ENCODE data around the gene SEMA6B. TPM values are rescaled to one million over a fixed set of nuclear protein-coding genes. Genes with fewer than 3 reads are reported as not detected.

Gene SEMA6B
- total and polyA plus RNA-seq, 7 experiments from 2014 or later = 0.22 to 2.4 (median 2.1) TPM; not detected in 2

GRCh38 chr19:4512070-4512469 lies 47.4 kb downstream of the SEMA6B start:
- Histone ChIP-seq H3K27ac (ENCODE audit: low read depth, low read length) (no peak overlapping the region), H3K9me3 (ENCODE audit: control insufficient read depth in 2 of 3, low read length in 3 of 3) (no peaks in the 10 kb centered on the region), H3K27me3 (ENCODE audit: control insufficient read depth in 2 of 2, insufficient read depth in 2 of 2, low read length in 2 of 2) (no peaks in the 10 kb centered on the region), H3K4me1 (ENCODE audit: control insufficient read depth in 2 of 2, insufficient read depth in 2 of 2, low read length in 2 of 2) (no peaks in the 10 kb centered on the region), H3K36me3 (ENCODE audit: control insufficient read depth in 2 of 3, insufficient read depth in 3 of 3, low read length in 3 of 3) (no peaks in the 10 kb centered on the region), H3K4me3 (ENCODE audit: low read length) (no peak overlapping the region)
- CTCF ChIA-PET = no interaction called here
- H3K36me3 Mint-ChIP-seq = no peaks in the 10 kb centered on the region
- no peaks in the 10 kb centered on the region for H3K9me3 Mint-ChIP-seq
- intact Hi-C loops (cut with micrococcal nuclease) = no loop called here
- no peak overlapping the region for H3K27ac Mint-ChIP-seq
- no peak overlapping the region for H3K4me3 Mint-ChIP-seq
- POLR2A ChIA-PET = no interaction called here
- no peaks in the 10 kb centered on the region for H3K27me3 Mint-ChIP-seq
- no peak for DNase-seq
- no peaks in the 10 kb centered on the region for H3K4me1 Mint-ChIP-seq
- ATAC-seq = no peak

DNA sequence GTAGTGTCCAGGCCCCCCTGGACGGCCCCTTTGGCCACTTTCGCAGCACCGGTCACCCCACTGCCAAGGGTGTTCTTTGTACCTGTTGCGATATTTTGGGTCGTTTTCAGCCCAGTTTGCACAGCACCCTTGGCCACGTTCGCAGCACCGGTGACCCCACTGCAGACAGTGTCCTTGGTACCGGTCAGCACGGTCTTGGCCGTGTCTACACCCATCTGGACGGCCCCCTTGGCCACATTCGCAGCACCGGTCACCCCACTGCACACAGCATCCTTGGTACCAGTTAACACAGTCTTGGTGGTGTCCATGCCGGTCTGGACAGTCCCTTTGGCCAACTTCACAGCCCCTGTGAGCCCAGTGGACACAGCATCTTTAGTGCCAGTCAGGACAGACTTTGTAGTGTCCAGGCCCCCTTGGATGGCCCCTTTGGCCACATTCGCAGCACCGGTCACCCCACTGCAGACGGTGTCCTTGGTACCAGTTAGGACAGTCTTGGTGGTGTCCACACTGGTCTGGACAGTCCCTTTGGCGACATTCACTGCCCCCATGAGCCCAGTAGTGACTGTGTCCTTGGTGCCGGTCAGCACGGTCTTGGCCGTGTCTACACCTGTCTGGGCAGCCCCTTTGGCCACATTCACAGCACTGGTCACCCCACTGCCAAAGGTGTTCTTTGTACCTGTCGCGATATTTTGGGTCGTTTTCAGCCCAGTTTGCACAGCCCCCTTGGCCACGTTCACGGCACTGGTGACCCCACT lies 48.0 kb downstream of the SEMA6B start:
- ATAC-seq (no peak), DNase-seq (no peak)
- H3K4me1 ChIP-seq (ENCODE audit: control insufficient read depth in 2 of 2, insufficient read depth in 2 of 2, low read length in 2 of 2) = no peaks in the 10 kb centered on the region
- Mint-ChIP-seq H3K27me3 (no peaks in the 10 kb centered on the region), H3K4me3 (no peak overlapping the region), H3K27ac (no peak overlapping the region), H3K9me3 (no peaks in the 10 kb centered on the region), H3K4me1 (peaks cover 0 to 4% (median 0%) of the 10 kb centered on the region in 7 donors), H3K36me3 (peaks cover 0 to 3% (median 0%) of the 10 kb centered on the region in 5 donors)
- no peaks in the 10 kb centered on the region for H3K9me3 ChIP-seq (ENCODE audit: control insufficient read depth in 2 of 3, low read length in 3 of 3)
- intact Hi-C loops (cut with micrococcal nuclease) = no loop called here
- H3K36me3 ChIP-seq (ENCODE audit: control insufficient read depth in 2 of 3, insufficient read depth in 3 of 3, low read length in 3 of 3) = no peaks in the 10 kb centered on the region
- no peaks in the 10 kb centered on the region for H3K27me3 ChIP-seq (ENCODE audit: control insufficient read depth in 2 of 2, insufficient read depth in 2 of 2, low read length in 2 of 2)
- no peak overlapping the region for H3K4me3 ChIP-seq (ENCODE audit: low read length)
- POLR2A ChIA-PET = no interaction called here
- no peak overlapping the region for H3K27ac ChIP-seq (ENCODE audit: low read depth, low read length)
- CTCF ChIA-PET = no interaction called here

DNA sequence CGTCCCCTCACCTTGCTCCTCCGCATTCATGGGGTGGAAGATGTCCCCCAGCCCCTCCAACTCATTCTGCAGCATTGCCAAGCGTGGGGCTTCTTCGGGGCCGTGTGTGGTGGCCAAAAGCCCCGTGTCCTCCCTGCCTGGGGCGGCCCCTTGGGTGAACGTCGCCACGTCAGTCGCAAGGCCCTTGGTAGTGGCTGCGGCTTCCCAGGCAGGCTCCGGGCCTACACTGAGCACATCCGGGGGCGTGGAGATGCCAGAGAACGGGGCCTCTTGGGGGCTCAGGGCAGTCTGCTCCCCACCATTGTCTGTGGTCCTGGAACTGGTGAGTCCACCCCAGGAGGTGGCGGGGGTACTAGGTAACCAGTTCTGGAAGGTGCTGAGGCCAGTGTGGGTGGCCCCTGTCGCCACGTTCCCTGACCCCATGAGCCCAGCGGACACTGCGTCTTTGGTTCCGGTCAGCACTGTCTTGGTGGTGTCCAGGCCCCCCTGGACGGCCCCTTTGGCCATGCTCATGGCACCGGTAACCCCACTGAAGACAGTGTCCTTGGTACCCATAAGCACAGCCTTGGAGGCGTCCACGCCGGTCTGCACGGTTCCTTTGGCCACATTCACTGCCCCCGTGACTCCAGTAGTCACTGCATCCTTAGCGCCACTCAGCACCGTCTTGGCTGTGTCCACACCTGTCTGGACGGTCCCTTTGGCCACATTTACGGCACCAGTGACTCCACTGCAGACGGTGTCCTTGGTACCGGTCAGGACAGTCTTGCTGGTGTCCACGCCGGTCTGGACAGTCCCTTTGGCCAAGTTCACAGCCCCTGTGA lies 48.8 kb downstream of the SEMA6B start:
- peaks cover 0 to 9% (median 5%) of the 10 kb centered on the region in 5 donors for H3K36me3 Mint-ChIP-seq
- Histone ChIP-seq H3K9me3 (ENCODE audit: control insufficient read depth in 2 of 3, low read length in 3 of 3) (no peaks in the 10 kb centered on the region), H3K4me1 (ENCODE audit: control insufficient read depth in 2 of 2, insufficient read depth in 2 of 2, low read length in 2 of 2) (no peaks in the 10 kb centered on the region), H3K36me3 (ENCODE audit: control insufficient read depth in 2 of 3, insufficient read depth in 3 of 3, low read length in 3 of 3) (peaks cover 0 to 5% (median 0%) of the 10 kb centered on the region in 3 experiments), H3K27ac (ENCODE audit: low read depth, low read length) (no peak overlapping the region), H3K27me3 (ENCODE audit: control insufficient read depth in 2 of 2, insufficient read depth in 2 of 2, low read length in 2 of 2) (no peaks in the 10 kb centered on the region), H3K4me3 (ENCODE audit: low read length) (no peak overlapping the region)
- H3K27me3 Mint-ChIP-seq = no peaks in the 10 kb centered on the region
- no peak overlapping the region for H3K27ac Mint-ChIP-seq
- DNase-seq (no peak), ATAC-seq (peak; percentile 18)
- no peaks in the 10 kb centered on the region for H3K9me3 Mint-ChIP-seq
- peaks cover 0 to 8% (median 0%) of the 10 kb centered on the region in 7 donors for H3K4me1 Mint-ChIP-seq
- intact Hi-C loops (cut with micrococcal nuclease) = no loop called here
- CTCF ChIA-PET = no interaction called here
- POLR2A ChIA-PET = interaction anchor here (0.9 kb wide), 1 partner anchor 59 kb away, joined by 3 read pairs; no protein-coding TSS in a partner anchor
- no peak overlapping the region for H3K4me3 Mint-ChIP-seq

DNA sequence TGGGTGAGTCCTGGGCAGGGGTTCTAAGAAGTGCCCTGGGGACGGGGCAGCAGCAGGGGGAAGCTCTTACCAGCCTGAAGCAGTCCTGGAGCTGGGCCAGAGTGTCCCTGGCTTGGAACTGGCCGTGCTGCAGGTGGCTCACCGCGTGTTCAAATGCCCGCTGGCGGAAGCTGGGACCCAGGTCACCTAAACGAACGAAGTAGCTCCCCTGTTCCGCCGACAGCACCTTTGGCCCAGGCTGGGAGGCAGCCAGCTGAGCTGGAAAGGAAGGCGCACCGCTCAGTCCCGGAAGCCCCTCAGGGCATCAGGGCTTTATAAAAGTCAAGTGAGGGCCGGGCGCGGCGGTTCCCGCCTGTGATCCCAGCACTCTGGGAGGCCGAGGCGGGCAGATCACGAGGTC lies 50.8 kb downstream of the SEMA6B start:
- CTCF ChIA-PET = interaction anchor here (0.7 kb wide), 1 partner anchor 239 kb away, joined by 3 read pairs; no protein-coding TSS in a partner anchor
- Mint-ChIP-seq H3K9me3 (no peaks in the 10 kb centered on the region), H3K4me3 (no peak overlapping the region), H3K27ac (no peak overlapping the region), H3K36me3 (peaks cover 0 to 9% (median 7%) of the 10 kb centered on the region in 5 donors), H3K27me3 (no peaks in the 10 kb centered on the region), H3K4me1 (peaks cover 0 to 8% (median 0%) of the 10 kb centered on the region in 7 donors)
- DNase-seq = no peak
- Histone ChIP-seq H3K4me1 (ENCODE audit: control insufficient read depth in 2 of 2, insufficient read depth in 2 of 2, low read length in 2 of 2) (no peaks in the 10 kb centered on the region), H3K9me3 (ENCODE audit: control insufficient read depth in 2 of 3, low read length in 3 of 3) (no peaks in the 10 kb centered on the region), H3K36me3 (ENCODE audit: control insufficient read depth in 2 of 3, insufficient read depth in 3 of 3, low read length in 3 of 3) (peaks cover 0 to 14% (median 0%) of the 10 kb centered on the region in 3 experiments), H3K27ac (ENCODE audit: low read depth, low read length) (no peak overlapping the region), H3K27me3 (ENCODE audit: control insufficient read depth in 2 of 2, insufficient read depth in 2 of 2, low read length in 2 of 2) (no peaks in the 10 kb centered on the region), H3K4me3 (ENCODE audit: low read length) (no peak overlapping the region)
- POLR2A ChIA-PET = no interaction called here
- intact Hi-C loops (cut with micrococcal nuclease) = no loop called here
- ATAC-seq = no peak

DNA sequence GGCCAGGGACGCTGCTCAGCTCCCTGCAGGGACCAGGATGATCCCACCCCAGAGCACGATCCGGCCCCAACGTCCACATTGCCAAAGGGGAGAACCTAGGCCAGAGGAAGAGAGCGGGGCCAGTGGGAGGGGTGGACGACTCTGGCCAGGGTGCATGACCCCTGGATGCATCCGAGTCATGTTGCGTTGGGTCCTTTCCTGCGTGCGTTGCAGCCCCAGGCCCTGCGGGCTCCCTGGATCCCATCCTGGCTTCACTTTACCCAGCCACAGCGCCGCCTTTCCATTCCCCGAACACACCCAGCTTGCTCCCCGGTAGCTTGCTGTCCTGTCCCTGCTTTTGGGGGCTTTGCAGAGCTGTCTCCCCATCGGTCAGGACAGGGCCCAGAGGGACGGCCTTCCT lies 51.7 kb downstream of the SEMA6B start:
- no peaks in the 10 kb centered on the region for H3K9me3 ChIP-seq (ENCODE audit: control insufficient read depth in 2 of 3, low read length in 3 of 3)
- Mint-ChIP-seq H3K9me3 (no peaks in the 10 kb centered on the region), H3K4me3 (no peak overlapping the region), H3K27me3 (no peaks in the 10 kb centered on the region), H3K4me1 (peaks cover 0 to 8% (median 0%) of the 10 kb centered on the region in 7 donors), H3K36me3 (peaks cover 0 to 9% (median 7%) of the 10 kb centered on the region in 5 donors), H3K27ac (no peak overlapping the region)
- no peak overlapping the region for H3K4me3 ChIP-seq (ENCODE audit: low read length)
- no peak for DNase-seq
- no peaks in the 10 kb centered on the region for H3K4me1 ChIP-seq (ENCODE audit: control insufficient read depth in 2 of 2, insufficient read depth in 2 of 2, low read length in 2 of 2)
- intact Hi-C loops (cut with micrococcal nuclease) = no loop called here
- H3K27ac ChIP-seq (ENCODE audit: low read depth, low read length) = no peak overlapping the region
- no peaks in the 10 kb centered on the region for H3K27me3 ChIP-seq (ENCODE audit: control insufficient read depth in 2 of 2, insufficient read depth in 2 of 2, low read length in 2 of 2)
- no peak for ATAC-seq
- peaks cover 0 to 23% (median 0%) of the 10 kb centered on the region in 3 experiments for H3K36me3 ChIP-seq (ENCODE audit: control insufficient read depth in 2 of 3, insufficient read depth in 3 of 3, low read length in 3 of 3)
- ChIA-PET CTCF (no interaction called here), POLR2A (no interaction called here)

DNA sequence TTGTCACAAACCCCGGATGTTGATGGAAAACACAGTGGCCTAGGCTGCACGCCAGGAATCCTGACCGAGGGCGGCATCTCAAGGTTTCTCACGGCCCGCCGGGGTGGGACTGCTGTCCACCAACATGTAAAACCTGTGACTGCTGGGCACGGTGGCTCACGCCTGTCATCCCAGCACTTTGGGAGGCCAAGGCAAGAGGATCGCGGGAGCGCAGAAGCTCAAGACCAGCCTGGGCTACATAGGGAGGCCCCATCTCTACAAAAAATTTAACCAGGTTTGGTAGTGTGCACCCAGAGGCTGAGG lies 52.4 kb downstream of the SEMA6B start:
- no peak overlapping the region for H3K4me3 ChIP-seq (ENCODE audit: low read length)
- intact Hi-C loops (cut with micrococcal nuclease) = no loop called here
- H3K4me1 Mint-ChIP-seq = peaks cover 0 to 8% (median 0%) of the 10 kb centered on the region in 7 donors
- no peak for ATAC-seq
- no peak for DNase-seq
- no peaks in the 10 kb centered on the region for H3K27me3 Mint-ChIP-seq
- no peak overlapping the region for H3K27ac ChIP-seq (ENCODE audit: low read depth, low read length)
- H3K27ac Mint-ChIP-seq = no peak overlapping the region
- H3K9me3 Mint-ChIP-seq = no peaks in the 10 kb centered on the region
- H3K9me3 ChIP-seq (ENCODE audit: control insufficient read depth in 2 of 3, low read length in 3 of 3) = no peaks in the 10 kb centered on the region
- no peaks in the 10 kb centered on the region for H3K27me3 ChIP-seq (ENCODE audit: control insufficient read depth in 2 of 2, insufficient read depth in 2 of 2, low read length in 2 of 2)
- no peak overlapping the region for H3K4me3 Mint-ChIP-seq
- ChIA-PET POLR2A (no interaction called here), CTCF (no interaction called here)
- H3K4me1 ChIP-seq (ENCODE audit: control insufficient read depth in 2 of 2, insufficient read depth in 2 of 2, low read length in 2 of 2) = no peaks in the 10 kb centered on the region
- peaks cover 0 to 28% (median 0%) of the 10 kb centered on the region in 3 experiments for H3K36me3 ChIP-seq (ENCODE audit: control insufficient read depth in 2 of 3, insufficient read depth in 3 of 3, low read length in 3 of 3)
- H3K36me3 Mint-ChIP-seq = peaks cover 0 to 9% (median 7%) of the 10 kb centered on the region in 5 donors

Measured in naive thymus-derived CD4-positive, alpha-beta T cell (primary cell).